ENCODE measurements around the gene BHLHA15. TPM values are rescaled to one million over a fixed set of nuclear protein-coding genes. Genes with fewer than 3 reads are reported as not detected.

Gene BHLHA15
- total and polyA plus RNA-seq, 2 donors (not counting 1 experiment from before 2014, with no cell fraction given): 0.33 TPM; not detected in 1

DNA sequence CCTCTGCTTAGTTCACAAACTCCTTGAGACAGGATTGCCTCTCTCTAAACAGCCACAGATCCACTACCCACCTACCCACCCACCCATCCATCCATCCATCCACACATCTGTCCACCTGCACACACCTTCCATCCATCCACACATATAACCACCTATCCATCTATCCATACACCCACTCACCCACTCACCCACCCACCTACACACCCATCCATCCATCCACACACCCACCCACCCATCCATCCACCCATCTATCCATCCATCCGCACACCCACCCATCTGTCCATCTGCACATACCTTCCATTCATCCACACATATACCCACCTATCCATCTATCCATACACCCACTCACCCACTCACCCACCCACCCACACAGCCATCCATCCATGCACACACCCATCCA, 31.1 kb downstream of the BHLHA15 start:
- Histone ChIP-seq H4K20me1 (ENCODE audit: control insufficient read depth, extremely low read depth, insufficient read depth, low read length) (no peaks in the 10 kb centered on the region), H3K4me1 (ENCODE audit: control insufficient read depth, extremely low read depth, insufficient read depth, low read length) (no peaks in the 10 kb centered on the region), H3K4me3 (replicated peaks in 1 of 4; ENCODE audit: control extremely low read depth in 1 of 4, insufficient read depth in 1 of 4, low read depth in 3 of 4, low read length in 4 of 4) (no peak overlapping the region), H3K4me2 (ENCODE audit: extremely low read depth, insufficient read depth, low read length) (no peak overlapping the region), H2AFZ (ENCODE audit: low read length) (no peak overlapping the region), H3K36me3 (ENCODE audit: control insufficient read depth, insufficient read depth, low read length) (peaks cover 11% of the 10 kb centered on the region), H3K9me3 (ENCODE audit: control insufficient read depth, insufficient read depth, low read depth, low read length) (no peaks in the 10 kb centered on the region), H3K27me3 (ENCODE audit: control insufficient read depth, insufficient read depth, low read length) (no peaks in the 10 kb centered on the region), H3K9ac (ENCODE audit: insufficient read depth, low read length) (no peak overlapping the region), H3K79me2 (ENCODE audit: control insufficient read depth, insufficient read depth, low read length) (no peaks in the 10 kb centered on the region), H3K27ac (ENCODE audit: insufficient read depth, low read length) (no peak overlapping the region)
- no peak for DNase-seq (ENCODE audit: low read depth in 2 of 2)
- no peak for TF ChIP-seq EZH2 (IDR thresholded peaks at IDR 0.05; ENCODE audit: low read length, missing control alignments)
- TF ChIP-seq, protein P1, sequence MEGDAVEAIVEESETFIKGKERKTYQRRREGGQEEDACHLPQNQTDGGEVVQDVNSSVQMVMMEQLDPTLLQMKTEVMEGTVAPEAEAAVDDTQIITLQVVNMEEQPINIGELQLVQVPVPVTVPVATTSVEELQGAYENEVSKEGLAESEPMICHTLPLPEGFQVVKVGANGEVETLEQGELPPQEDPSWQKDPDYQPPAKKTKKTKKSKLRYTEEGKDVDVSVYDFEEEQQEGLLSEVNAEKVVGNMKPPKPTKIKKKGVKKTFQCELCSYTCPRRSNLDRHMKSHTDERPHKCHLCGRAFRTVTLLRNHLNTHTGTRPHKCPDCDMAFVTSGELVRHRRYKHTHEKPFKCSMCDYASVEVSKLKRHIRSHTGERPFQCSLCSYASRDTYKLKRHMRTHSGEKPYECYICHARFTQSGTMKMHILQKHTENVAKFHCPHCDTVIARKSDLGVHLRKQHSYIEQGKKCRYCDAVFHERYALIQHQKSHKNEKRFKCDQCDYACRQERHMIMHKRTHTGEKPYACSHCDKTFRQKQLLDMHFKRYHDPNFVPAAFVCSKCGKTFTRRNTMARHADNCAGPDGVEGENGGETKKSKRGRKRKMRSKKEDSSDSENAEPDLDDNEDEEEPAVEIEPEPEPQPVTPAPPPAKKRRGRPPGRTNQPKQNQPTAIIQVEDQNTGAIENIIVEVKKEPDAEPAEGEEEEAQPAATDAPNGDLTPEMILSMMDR (conservative IDR thresholded peaks at IDR 0.05 in 1 of 2, IDR thresholded peaks at IDR 0.05 in 1 of 2; ENCODE audit: low read depth in 1 of 2, low read length in 2 of 2): no peak

DNA sequence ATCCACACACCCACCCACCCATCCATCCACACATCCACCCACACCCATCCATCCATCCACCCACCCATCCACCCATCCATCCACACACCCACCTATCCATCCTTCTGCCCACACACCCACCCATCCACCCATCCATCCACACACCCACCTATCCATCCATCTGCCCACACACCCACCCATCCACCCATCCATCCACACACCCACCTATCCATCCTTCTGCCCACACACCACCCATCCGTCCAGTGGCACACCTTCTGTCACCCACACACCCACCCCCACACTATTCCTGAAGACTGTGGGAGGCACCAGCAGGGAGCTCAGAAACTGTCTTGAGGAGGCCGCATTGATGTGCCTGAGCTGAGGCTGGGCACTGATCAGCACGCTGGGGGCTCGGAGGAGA, 31.7 kb downstream of the BHLHA15 start:
- H3K4me2 ChIP-seq (ENCODE audit: extremely low read depth, insufficient read depth, low read length): no peak overlapping the region
- H4K20me1 ChIP-seq (ENCODE audit: control insufficient read depth, extremely low read depth, insufficient read depth, low read length): no peaks in the 10 kb centered on the region
- no peak overlapping the region for H3K4me3 ChIP-seq (replicated peaks in 1 of 4; ENCODE audit: control extremely low read depth in 1 of 4, insufficient read depth in 1 of 4, low read depth in 3 of 4, low read length in 4 of 4)
- no peaks in the 10 kb centered on the region for H3K9me3 ChIP-seq (ENCODE audit: control insufficient read depth, insufficient read depth, low read depth, low read length)
- no peaks in the 10 kb centered on the region for H3K27me3 ChIP-seq (ENCODE audit: control insufficient read depth, insufficient read depth, low read length)
- H3K27ac ChIP-seq (ENCODE audit: insufficient read depth, low read length): no peak overlapping the region
- no peak for TF ChIP-seq EZH2 (IDR thresholded peaks at IDR 0.05; ENCODE audit: low read length, missing control alignments)
- TF ChIP-seq, protein P1 (conservative IDR thresholded peaks at IDR 0.05 in 1 of 2, IDR thresholded peaks at IDR 0.05 in 1 of 2; ENCODE audit: low read depth in 1 of 2, low read length in 2 of 2): no peak
- peaks cover 11% of the 10 kb centered on the region for H3K36me3 ChIP-seq (ENCODE audit: control insufficient read depth, insufficient read depth, low read length)
- H3K79me2 ChIP-seq (ENCODE audit: control insufficient read depth, insufficient read depth, low read length): no peaks in the 10 kb centered on the region
- no peak overlapping the region for H3K9ac ChIP-seq (ENCODE audit: insufficient read depth, low read length)
- no peak overlapping the region for H2AFZ ChIP-seq (ENCODE audit: low read length)
- no peak for DNase-seq (ENCODE audit: low read depth in 2 of 2)
- H3K4me1 ChIP-seq (ENCODE audit: control insufficient read depth, extremely low read depth, insufficient read depth, low read length): no peaks in the 10 kb centered on the region

DNA sequence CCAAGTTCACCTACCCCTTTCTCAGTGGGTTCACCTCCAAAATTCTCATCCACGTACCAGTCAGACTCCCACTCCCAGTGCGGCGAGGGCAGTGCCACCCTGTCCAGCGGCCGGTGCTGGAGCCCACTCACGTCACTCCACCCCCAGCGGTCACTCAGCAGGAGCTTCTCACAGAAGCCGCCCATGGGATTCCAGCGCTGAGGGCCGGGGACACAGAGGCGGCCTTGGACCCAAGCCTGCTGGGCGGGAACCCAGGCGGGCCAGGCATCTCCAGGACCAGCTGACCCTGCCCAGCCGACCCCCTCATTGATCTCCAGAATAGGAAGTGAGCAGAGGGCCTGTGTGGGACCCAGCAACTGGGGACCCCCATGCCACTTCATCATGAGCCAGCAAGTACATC, 33.6 kb downstream of the BHLHA15 start:
- Histone ChIP-seq H2AFZ (ENCODE audit: low read length) (no peak overlapping the region), H3K9me3 (ENCODE audit: control insufficient read depth, insufficient read depth, low read depth, low read length) (no peaks in the 10 kb centered on the region), H3K36me3 (ENCODE audit: control insufficient read depth, insufficient read depth, low read length) (peaks cover 4% of the 10 kb centered on the region), H3K4me1 (ENCODE audit: control insufficient read depth, extremely low read depth, insufficient read depth, low read length) (no peaks in the 10 kb centered on the region), H3K4me2 (ENCODE audit: extremely low read depth, insufficient read depth, low read length) (no peak overlapping the region), H3K79me2 (ENCODE audit: control insufficient read depth, insufficient read depth, low read length) (no peaks in the 10 kb centered on the region), H3K4me3 (replicated peaks in 1 of 4; ENCODE audit: control extremely low read depth in 1 of 4, insufficient read depth in 1 of 4, low read depth in 3 of 4, low read length in 4 of 4) (no peak overlapping the region), H3K27ac (ENCODE audit: insufficient read depth, low read length) (no peak overlapping the region), H3K9ac (ENCODE audit: insufficient read depth, low read length) (no peak overlapping the region), H3K27me3 (ENCODE audit: control insufficient read depth, insufficient read depth, low read length) (no peaks in the 10 kb centered on the region), H4K20me1 (ENCODE audit: control insufficient read depth, extremely low read depth, insufficient read depth, low read length) (no peaks in the 10 kb centered on the region)
- DNase-seq (ENCODE audit: low read depth in 2 of 2): no peak
- TF ChIP-seq, protein P1 (conservative IDR thresholded peaks at IDR 0.05 in 1 of 2, IDR thresholded peaks at IDR 0.05 in 1 of 2; ENCODE audit: low read depth in 1 of 2, low read length in 2 of 2): no peak
- TF ChIP-seq EZH2 (IDR thresholded peaks at IDR 0.05; ENCODE audit: low read length, missing control alignments): no peak
